ENCODE data around the gene PMPCB. TPM values are rescaled to one million over a fixed set of nuclear protein-coding genes. Genes with fewer than 3 reads are reported as not detected.

Gene PMPCB
- total RNA-seq, 6 donors from 2014 or later = 24.9 to 53.2 (median 41.8) TPM

DNA sequence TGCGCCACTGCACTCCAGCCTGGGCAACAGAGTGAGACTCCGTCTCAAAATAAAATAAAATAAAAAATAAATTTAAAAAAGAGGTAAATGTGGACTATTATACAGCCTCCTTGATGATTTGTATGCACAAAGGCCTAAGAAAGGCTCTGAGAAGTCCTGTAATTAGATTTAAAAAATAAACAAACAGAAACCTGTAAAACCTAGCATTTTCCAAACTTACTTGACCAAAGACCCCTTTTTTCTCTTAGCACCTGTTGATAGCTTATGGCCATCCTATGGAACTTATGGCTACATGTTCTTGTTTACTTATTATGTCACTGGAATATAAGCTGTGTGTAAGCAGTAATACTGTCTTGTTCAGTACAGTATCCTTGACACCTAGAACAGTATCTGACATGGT, 41.6 kb downstream of the PMPCB start:
- no peak overlapping the region for H3K4me3 ChIP-seq
- peaks cover 17 to 24% (median 22%) of the 10 kb centered on the region in 4 donors for H3K4me1 ChIP-seq
- TF ChIP-seq EP300 (IDR thresholded peaks at IDR 0.05) (no peak), POLR2AphosphoS5 (IDR thresholded peaks at IDR 0.05) (no peak), POLR2A (IDR thresholded peaks at IDR 0.05) (no peak)
- TF ChIP-seq, protein P1, sequence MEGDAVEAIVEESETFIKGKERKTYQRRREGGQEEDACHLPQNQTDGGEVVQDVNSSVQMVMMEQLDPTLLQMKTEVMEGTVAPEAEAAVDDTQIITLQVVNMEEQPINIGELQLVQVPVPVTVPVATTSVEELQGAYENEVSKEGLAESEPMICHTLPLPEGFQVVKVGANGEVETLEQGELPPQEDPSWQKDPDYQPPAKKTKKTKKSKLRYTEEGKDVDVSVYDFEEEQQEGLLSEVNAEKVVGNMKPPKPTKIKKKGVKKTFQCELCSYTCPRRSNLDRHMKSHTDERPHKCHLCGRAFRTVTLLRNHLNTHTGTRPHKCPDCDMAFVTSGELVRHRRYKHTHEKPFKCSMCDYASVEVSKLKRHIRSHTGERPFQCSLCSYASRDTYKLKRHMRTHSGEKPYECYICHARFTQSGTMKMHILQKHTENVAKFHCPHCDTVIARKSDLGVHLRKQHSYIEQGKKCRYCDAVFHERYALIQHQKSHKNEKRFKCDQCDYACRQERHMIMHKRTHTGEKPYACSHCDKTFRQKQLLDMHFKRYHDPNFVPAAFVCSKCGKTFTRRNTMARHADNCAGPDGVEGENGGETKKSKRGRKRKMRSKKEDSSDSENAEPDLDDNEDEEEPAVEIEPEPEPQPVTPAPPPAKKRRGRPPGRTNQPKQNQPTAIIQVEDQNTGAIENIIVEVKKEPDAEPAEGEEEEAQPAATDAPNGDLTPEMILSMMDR (IDR thresholded peaks at IDR 0.05) = no peak
- no peak for DNase-seq
- 91 to 98% methylated on average over 2 of the region's 2 CpGs for WGBS, 2 donors
- H3K27me3 ChIP-seq = no peaks in the 10 kb centered on the region
- peaks cover 9 to 80% (median 49%) of the 10 kb centered on the region in 4 donors for H3K36me3 ChIP-seq
- no peak for ATAC-seq (ENCODE audit: low FRiP score in 2 of 2)
- H3K9me3 ChIP-seq = no peaks in the 10 kb centered on the region
- no peak overlapping the region for H3K27ac ChIP-seq

- no peak overlapping the region for H3K4me3 ChIP-seq
- H3K27ac ChIP-seq = no peak overlapping the region
- TF ChIP-seq, protein P1 (IDR thresholded peaks at IDR 0.05) = no peak
- TF ChIP-seq POLR2A (IDR thresholded peaks at IDR 0.05) (no peak), POLR2AphosphoS5 (IDR thresholded peaks at IDR 0.05) (no peak), EP300 (IDR thresholded peaks at IDR 0.05) (no peak)
- no peaks in the 10 kb centered on the region for H3K9me3 ChIP-seq
- H3K36me3 ChIP-seq = peaks cover 7 to 55% (median 32%) of the 10 kb centered on the region in 4 donors
- H3K27me3 ChIP-seq = no peaks in the 10 kb centered on the region
- WGBS, 2 donors = 58 to 71% methylated on average over 2 of the region's 2 CpGs
- H3K4me1 ChIP-seq = peaks cover 26 to 32% (median 30%) of the 10 kb centered on the region in 4 donors
- ATAC-seq (ENCODE audit: low FRiP score in 2 of 2) (no peak), DNase-seq (no peak)
Observed at GRCh38 chr7:103341466-103341865, 44.2 kb downstream of the PMPCB start.

DNA sequence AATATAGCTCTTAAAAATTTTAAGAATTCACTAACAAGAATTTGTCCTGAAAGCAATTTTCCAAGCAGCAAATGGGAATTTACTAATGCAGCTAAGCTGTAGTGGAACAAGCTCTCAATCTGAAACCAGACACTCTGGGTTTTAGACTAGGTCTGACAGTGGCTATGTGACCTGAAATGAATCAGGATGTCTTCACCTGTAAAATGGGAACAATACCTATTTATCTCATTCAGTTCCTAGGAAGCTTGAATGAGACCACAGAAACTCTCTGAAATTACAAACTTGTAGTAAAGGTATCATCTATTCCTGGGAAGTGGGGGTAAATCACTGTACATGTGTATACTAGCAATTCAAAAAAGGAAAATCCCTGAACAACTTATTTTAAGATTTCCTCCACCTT, 46.1 kb downstream of the PMPCB start:
- TF ChIP-seq EP300 (IDR thresholded peaks at IDR 0.05) = no peak
- TF ChIP-seq, protein P1 (IDR thresholded peaks at IDR 0.05) = no peak
- no peak for TF ChIP-seq POLR2AphosphoS5 (IDR thresholded peaks at IDR 0.05)
- TF ChIP-seq POLR2A (IDR thresholded peaks at IDR 0.05) = no peak
- no peak for ATAC-seq (ENCODE audit: low FRiP score in 2 of 2)
- no peak for DNase-seq

DNA sequence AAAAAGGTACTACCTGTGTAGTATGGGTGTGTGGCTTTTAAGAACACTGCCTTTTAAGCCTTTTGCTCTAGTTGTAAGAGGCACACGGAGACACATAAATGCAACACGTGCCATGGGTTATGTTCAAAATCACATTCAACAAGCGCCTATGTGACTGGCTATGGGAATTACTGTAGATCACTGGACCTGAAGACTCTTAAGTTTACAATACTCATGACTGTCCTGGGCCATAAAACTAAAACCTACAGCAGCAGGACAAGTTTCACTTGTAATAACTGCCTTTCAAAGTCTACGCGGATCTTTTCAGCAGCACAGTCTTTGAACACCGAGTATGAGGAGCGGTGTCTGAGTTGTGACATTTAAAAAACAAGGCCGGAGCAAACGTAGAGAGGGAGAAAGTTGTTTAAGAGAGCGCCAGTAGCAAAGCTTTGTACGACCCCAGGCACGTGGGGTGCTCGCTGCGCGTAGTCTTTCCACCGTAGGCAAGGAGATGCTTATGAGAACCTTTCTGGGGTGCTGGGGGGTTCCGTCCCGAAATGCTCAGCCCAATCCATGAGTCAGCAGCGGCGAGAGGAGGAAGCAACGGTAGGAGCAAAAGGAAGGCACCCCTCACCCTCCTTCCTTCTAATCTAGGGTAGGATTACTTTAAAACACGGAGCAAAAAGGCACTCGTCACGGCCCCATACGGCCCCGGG, 46.7 kb downstream of the PMPCB start:
- TF ChIP-seq EP300 (IDR thresholded peaks at IDR 0.05) = no peak
- TF ChIP-seq, protein P1 (IDR thresholded peaks at IDR 0.05) = no peak
- TF ChIP-seq POLR2AphosphoS5 (IDR thresholded peaks at IDR 0.05) = no peak
- TF ChIP-seq POLR2A (IDR thresholded peaks at IDR 0.05) = no peak
- Histone ChIP-seq H3K27me3 (no peaks in the 10 kb centered on the region), H3K9me3 (no peaks in the 10 kb centered on the region), H3K4me3 (peak overlapping the region; percentile 84 to 98 (median 96)), H3K27ac (peak overlapping the region; percentile 84 to 92 (median 90)), H3K36me3 (peaks cover 0 to 32% (median 14%) of the 10 kb centered on the region in 4 donors), H3K4me1 (peaks cover 36 to 50% (median 41%) of the 10 kb centered on the region in 4 donors)
- ATAC-seq (ENCODE audit: low FRiP score in 2 of 2) (peak; percentile 39 to 60), DNase-seq (peak in 1 of 2 donors; percentile 54)
- 2% methylated on average over 23 to 26 of the region's 26 CpGs for WGBS, 2 donors

More for the DNA sequence above, 46.1 kb downstream of the PMPCB start:
- Histone ChIP-seq H3K4me1 (peaks cover 30 to 45% (median 35%) of the 10 kb centered on the region in 4 donors), H3K9me3 (no peaks in the 10 kb centered on the region), H3K4me3 (peak overlapping the region in 3 of 4 donors; percentile 84 to 98 (median 96)), H3K36me3 (peaks cover 0 to 38% (median 17%) of the 10 kb centered on the region in 4 donors), H3K27ac (peak overlapping the region in 2 of 4 donors; percentile 89 to 92), H3K27me3 (no peaks in the 10 kb centered on the region)
